PC-3 (cell line): ENCODE data around the gene KRTAP4-4. TPM values are rescaled to one million over a fixed set of nuclear protein-coding genes. Genes with fewer than 3 reads are reported as not detected.

Experiments used
- ATAC-seq: fragments of 200-7000 bp; cut with Tn5 transposase; 2 replicates; pipeline ENCODE4 v1.9.1; 2020; ENCODE audit warnings: mild to moderate bottlenecking, moderate library complexity
- Bru-seq: library from RNA; stranded (reverse); fragments of 400-500 nt; gene quantifications from one replicate; lab custom pipeline; 2021; lab: Mats Ljungman, UMichigan
- BruChase-seq, 2 experiments: library from RNA; stranded (reverse); fragments of 400-500 nt; gene quantifications; one replicate each; lab custom pipeline; 2021; lab: Mats Ljungman, UMichigan
- BruUV-seq: library from RNA; stranded (reverse); fragments of 400-500 nt; replicated peaks from 2 replicates; lab custom pipeline; 2021; lab: Mats Ljungman, UMichigan
- CTCF ChIA-PET: fragments of 300-600 bp; sonication (Branson Sonifier 250); formaldehyde crosslinking; loops from one replicate; lab custom pipeline; 2022; ENCODE audit warnings: antibody characterized with exemption; lab: Charles Lee
- POLR2A ChIA-PET: fragments of 300-600 bp; sonication (Branson Sonifier 250); formaldehyde crosslinking; loops from one replicate; lab custom pipeline; 2022; ENCODE audit warnings: antibody characterized with exemption; ENCODE audit not compliant: unreplicated experiment; lab: Charles Lee
- DNase-seq: peaks from one replicate; pipeline ENCODE4 v3.0.0-alpha.2; 2015
- H2AFZ ChIP-seq: fragments of 300-600 bp; sonication (generic); 2 replicates; pipeline ENCODE4 v1.6.0; 2016; ENCODE audit warnings: antibody characterized with exemption, low read length
- H3F3A ChIP-seq: fragments of 300-600 bp; sonication (generic); one replicate; pipeline ENCODE4 v1.6.0; 2017; ENCODE audit warnings: antibody characterized with exemption, low read length, control low read depth, mild to moderate bottlenecking; ENCODE audit not compliant: unreplicated experiment
- H3K27ac ChIP-seq: fragments of 300-600 bp; sonication (generic); 2 replicates; pipeline ENCODE4 v1.5.1; 2016; ENCODE audit warnings: mild to moderate bottlenecking, low read length
- H3K27me3 ChIP-seq: fragments of 300-600 bp; sonication (generic); 2 replicates; pipeline ENCODE4 v1.6.1; 2016; ENCODE audit warnings: low read length, mixed read lengths
- H3K36me3 ChIP-seq: fragments of 300-600 bp; sonication (generic); 2 replicates; pipeline ENCODE4 v1.6.1; 2016; ENCODE audit warnings: low read depth, mixed run types, low read length, mixed read lengths
- H3K4me1 ChIP-seq: fragments of 300-600 bp; sonication (generic); 2 replicates; pipeline ENCODE4 v1.5.1; 2016; ENCODE audit warnings: low read length; ENCODE audit not compliant: insufficient read depth
- H3K4me2 ChIP-seq: fragments of 300-600 bp; sonication (generic); 2 replicates; pipeline ENCODE4 v1.6.0; 2016; ENCODE audit warnings: low read length
- H3K4me3 ChIP-seq: fragments of 300-600 bp; sonication (generic); 2 replicates; pipeline ENCODE4 v1.5.1; 2016; ENCODE audit warnings: mild to moderate bottlenecking, low read length, mixed read lengths
- H3K79me2 ChIP-seq: fragments of 300-600 bp; sonication (generic); 2 replicates; pipeline ENCODE4 v1.6.1; 2017; ENCODE audit warnings: low read length, mixed read lengths
- H3K9ac ChIP-seq: fragments of 300-600 bp; sonication (generic); 2 replicates; pipeline ENCODE4 v1.6.0; 2016; ENCODE audit warnings: mild to moderate bottlenecking, low read length
- H3K9me2 ChIP-seq: fragments of 300-600 bp; sonication (generic); replicated peaks from 2 replicates; pipeline ENCODE4 v1.6.1; 2016; ENCODE audit warnings: mixed run types, low read length, mixed read lengths
- H3K9me3 ChIP-seq: fragments of 300-600 bp; sonication (generic); 2 replicates; pipeline ENCODE4 v1.6.1; 2016; ENCODE audit warnings: low read length, mixed read lengths
- H4K20me1 ChIP-seq: fragments of 300-600 bp; sonication (generic); 2 replicates; pipeline ENCODE4 v1.6.1; 2016; ENCODE audit warnings: low read length, mixed read lengths
- CTCF ChIP-seq: fragments of 300-600 bp; sonication (generic); conservative IDR thresholded peaks from 2 replicates; pipeline ENCODE4 v1.5.1; 2017; ENCODE audit warnings: antibody characterized with exemption, low read depth, mild to moderate bottlenecking, low read length
- EZH2 ChIP-seq: fragments of 300-600 bp; sonication (generic); IDR thresholded peaks from one replicate; pipeline ENCODE4 v1.6.1; 2017; ENCODE audit warnings: antibody characterized with exemption, mild to moderate bottlenecking, low read length; ENCODE audit not compliant: unreplicated experiment
- EZH2phosphoT487 ChIP-seq: fragments of 300-600 bp; sonication (generic); IDR thresholded peaks from 2 replicates; pipeline ENCODE4 v1.6.1; 2018; ENCODE audit warnings: mild to moderate bottlenecking, antibody characterized with exemption, low read length, borderline replicate concordance
- intact Hi-C: fragments of 100-400 bp; cut with micrococcal nuclease; formaldehyde crosslinking; loops from 2 replicates; pipeline ENCODE4 v1.9.0; 2023
- long read RNA-seq: library from polyadenylated mRNA; unstranded; transcript quantifications from one replicate; pipeline ENCODE4 v2.0.0, GENCODE V29; 2021; ENCODE audit not compliant: unreplicated experiment
- total RNA-seq: library from RNA; depleted of rRNA; stranded (reverse); fragments of >200 nt; gene quantifications from 2 replicates; pipeline ENCODE4 v1.2.3, GENCODE V29; 2014; rRNA removed

KRTAP4-4 gene
- total RNA-seq (not detected in 2 replicates), Bru-seq, nascent RNA (not detected), BruChase-seq, experiment 1, labeled RNA remaining after a 6-hour chase (not detected), BruChase-seq, experiment 2, labeled RNA remaining after a 2-hour chase (not detected)
- long read RNA-seq: 0 reads

- Histone ChIP-seq H3K4me1 (peaks cover 9% of the 10 kb centered on the region), H3K27me3 (no peaks in the 10 kb centered on the region), H3F3A (no peaks in the 10 kb centered on the region), H3K9me3 (no peaks in the 10 kb centered on the region), H2AFZ (no peak within 1 kb of the TSS), H3K27ac (no peak within 1 kb of the TSS), H3K4me3 (no peak within 1 kb of the TSS), H3K36me3 (no peaks in the 10 kb centered on the region), H3K4me2 (no peak within 1 kb of the TSS), H3K9ac (no peak within 1 kb of the TSS), H3K79me2 (no peaks in the 10 kb centered on the region), H4K20me1 (no peaks in the 10 kb centered on the region), H3K9me2 (no peaks in the 10 kb centered on the region)
- intact Hi-C loops: no loop called here
- TF ChIP-seq EZH2phosphoT487 (no peak), CTCF (no peak), EZH2 (no peak)
- ATAC-seq (no peak), DNase-seq (no peak)
- no TSS peak for BruUV-seq
- CTCF ChIA-PET: no interaction called here
- POLR2A ChIA-PET: no interaction called here
Measured at GRCh38 chr17:41160648-41161047, at the start of gene KRTAP4-4. TSS of gene KRTAP4-4 (minus strand) at chr17:41160748. CDS start at chr17:41160691, 57 bp downstream.

GRCh38 chr17:41199421-41200078 lies 39.0 kb upstream of the KRTAP4-4 start:
- ChIA-PET POLR2A (no interaction called here), CTCF (interaction anchor here (0.6 kb wide), 1 partner anchor 349 kb away, joined by 3 read pairs; no protein-coding TSS in a partner anchor)
- Histone ChIP-seq H3K9ac (no peak overlapping the region), H3K4me3 (no peak overlapping the region), H3K27me3 (no peaks in the 10 kb centered on the region), H3K4me2 (no peak overlapping the region), H3K79me2 (no peaks in the 10 kb centered on the region), H2AFZ (no peak overlapping the region), H4K20me1 (no peaks in the 10 kb centered on the region), H3K27ac (no peak overlapping the region), H3K9me3 (no peaks in the 10 kb centered on the region), H3K36me3 (no peaks in the 10 kb centered on the region), H3K9me2 (no peaks in the 10 kb centered on the region), H3K4me1 (no peaks in the 10 kb centered on the region), H3F3A (no peaks in the 10 kb centered on the region)
- TF ChIP-seq CTCF: no peak
- no peak for TF ChIP-seq EZH2phosphoT487
- TF ChIP-seq EZH2: no peak
- intact Hi-C loops: no loop called here
- no peak for DNase-seq
- no TSS peak for BruUV-seq
- no peak for ATAC-seq

GRCh38 chr17:41196068-41196467 lies 35.5 kb upstream of the KRTAP4-4 start:
- no peak for ATAC-seq
- no peak overlapping the region for H3K9ac ChIP-seq
- H2AFZ ChIP-seq: no peak overlapping the region
- no peaks in the 10 kb centered on the region for H4K20me1 ChIP-seq
- no peaks in the 10 kb centered on the region for H3F3A ChIP-seq
- H3K79me2 ChIP-seq: no peaks in the 10 kb centered on the region
- H3K27ac ChIP-seq: no peak overlapping the region
- no peaks in the 10 kb centered on the region for H3K36me3 ChIP-seq
- H3K9me3 ChIP-seq: no peaks in the 10 kb centered on the region
- intact Hi-C loops: no loop called here
- no peak overlapping the region for H3K4me3 ChIP-seq
- H3K27me3 ChIP-seq: no peaks in the 10 kb centered on the region
- no peaks in the 10 kb centered on the region for H3K9me2 ChIP-seq
- BruUV-seq: no TSS peak
- CTCF ChIA-PET: no interaction called here
- DNase-seq: no peak
- no peak overlapping the region for H3K4me2 ChIP-seq
- H3K4me1 ChIP-seq: no peaks in the 10 kb centered on the region
- TF ChIP-seq CTCF (no peak), EZH2 (no peak), EZH2phosphoT487 (no peak)
- POLR2A ChIA-PET: no interaction called here
